SW480 (cell line): ENCODE data around the gene SETD4.
"Not testable (repeated sequence)": the region's sequence is repeated elsewhere in the genome, so short reads cannot be mapped to it uniquely, and the experiment has no call there.

ENCODE experiments used
- DNase-seq: peaks from one replicate; pipeline ENCODE4 v3.0.0-alpha.2; 2016; ENCODE audit warnings: low spot score

The SETD4 gene, protein sequence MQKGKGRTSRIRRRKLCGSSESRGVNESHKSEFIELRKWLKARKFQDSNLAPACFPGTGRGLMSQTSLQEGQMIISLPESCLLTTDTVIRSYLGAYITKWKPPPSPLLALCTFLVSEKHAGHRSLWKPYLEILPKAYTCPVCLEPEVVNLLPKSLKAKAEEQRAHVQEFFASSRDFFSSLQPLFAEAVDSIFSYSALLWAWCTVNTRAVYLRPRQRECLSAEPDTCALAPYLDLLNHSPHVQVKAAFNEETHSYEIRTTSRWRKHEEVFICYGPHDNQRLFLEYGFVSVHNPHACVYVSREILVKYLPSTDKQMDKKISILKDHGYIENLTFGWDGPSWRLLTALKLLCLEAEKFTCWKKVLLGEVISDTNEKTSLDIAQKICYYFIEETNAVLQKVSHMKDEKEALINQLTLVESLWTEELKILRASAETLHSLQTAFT

DNA sequence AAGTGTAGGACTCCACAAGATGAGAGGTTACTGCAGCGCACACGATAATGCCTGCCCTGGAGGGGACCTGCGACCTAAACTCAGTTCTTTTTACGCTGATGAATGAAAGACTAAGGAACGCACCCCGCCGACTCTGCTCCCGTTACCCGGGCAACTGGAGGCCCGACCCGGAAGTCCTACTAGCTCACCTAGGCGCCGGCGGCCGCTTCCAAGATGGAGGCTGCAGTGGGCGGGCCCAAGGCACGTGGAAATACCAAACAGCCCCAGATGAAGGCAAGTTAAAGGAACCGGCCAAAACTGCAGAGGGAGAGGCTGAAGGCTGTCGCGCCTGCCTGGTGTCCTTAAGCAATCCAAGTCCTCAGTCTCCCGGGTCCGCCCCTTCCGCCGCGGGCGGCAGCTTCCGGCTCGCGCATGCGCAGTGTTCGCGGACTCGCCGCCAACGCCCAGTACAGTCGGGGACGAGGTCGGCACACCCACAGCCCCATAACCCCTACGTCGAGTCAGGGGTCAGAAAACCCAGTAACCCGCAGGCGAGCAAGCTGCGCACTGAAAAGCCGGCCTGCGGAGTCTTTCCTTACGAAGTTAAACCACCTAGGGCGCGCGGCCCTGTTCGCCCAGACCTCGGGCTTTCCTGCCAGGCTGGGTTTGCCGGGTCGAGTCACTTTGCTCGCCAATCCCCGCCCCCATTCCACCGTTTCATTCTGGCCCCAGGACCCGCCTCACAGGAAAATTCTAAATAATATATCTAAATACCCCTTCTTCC lies at the start of gene SETD4:
SETD4 (minus strand) TSS at position 368 of the 763 bp plus-strand sequence. CDS start 1,638 bp downstream, outside the sequence.
- peak; percentile 95 for DNase-seq

DNA sequence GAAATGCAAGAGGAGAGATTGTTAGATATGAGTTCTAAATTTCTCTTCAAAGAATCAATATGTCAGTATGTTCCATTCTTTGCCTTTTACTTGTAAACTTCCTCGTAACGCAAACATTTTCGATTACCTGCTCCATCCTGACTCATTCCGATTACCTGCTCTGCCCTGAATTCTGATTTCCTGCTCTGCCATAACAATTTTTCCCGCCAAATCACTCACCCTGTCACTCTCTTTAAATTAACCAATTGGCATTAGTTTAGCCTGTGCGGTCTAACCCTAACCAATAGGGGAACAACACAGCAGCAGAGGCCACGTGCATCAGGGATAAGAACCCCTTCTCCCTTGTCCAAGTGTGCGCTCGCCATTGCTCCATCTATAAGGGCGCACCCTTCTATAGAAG lies 49.5 kb upstream of the SETD4 start:
- no peak for DNase-seq

GRCh38 chr21:36105327-36105842 lies 45.1 kb upstream of the SETD4 start:
- no peak for DNase-seq

- DNase-seq: no peak
These were observed 44.3 kb upstream of the SETD4 start for GRCh38 chr21:36104317-36105300.

- no peak for DNase-seq
These were observed 43.1 kb upstream of the SETD4 start for GRCh38 chr21:36103434-36103833.

- DNase-seq: no peak
These were observed 40.8 kb upstream of the SETD4 start for GRCh38 chr21:36100971-36101641.

- DNase-seq: not testable (repeated sequence)
These were observed 39.4 kb upstream of the SETD4 start for GRCh38 chr21:36099695-36100211.

DNA sequence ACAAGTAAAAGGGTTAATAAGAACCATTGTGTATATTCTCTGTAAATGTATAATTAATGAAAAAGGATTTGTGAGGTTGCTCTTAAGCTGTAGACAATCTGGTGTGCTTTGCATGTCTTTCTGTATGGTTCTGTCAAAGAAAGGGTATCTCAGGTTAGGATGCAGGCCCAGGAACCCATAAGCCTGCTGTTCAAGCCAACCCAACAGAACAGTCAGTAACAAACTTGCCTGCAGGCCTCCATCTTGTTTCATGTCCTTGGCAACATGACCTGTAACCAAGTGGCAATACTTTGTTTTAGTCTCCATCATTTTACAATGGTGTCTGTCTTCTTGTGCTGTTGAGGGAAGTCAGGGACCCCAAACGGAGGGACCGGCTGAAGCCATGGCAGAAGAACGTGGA lies 38.7 kb upstream of the SETD4 start:
- DNase-seq: no peak

- DNase-seq: no peak
These were observed 37.8 kb upstream of the SETD4 start for GRCh38 chr21:36098182-36098532.

DNA sequence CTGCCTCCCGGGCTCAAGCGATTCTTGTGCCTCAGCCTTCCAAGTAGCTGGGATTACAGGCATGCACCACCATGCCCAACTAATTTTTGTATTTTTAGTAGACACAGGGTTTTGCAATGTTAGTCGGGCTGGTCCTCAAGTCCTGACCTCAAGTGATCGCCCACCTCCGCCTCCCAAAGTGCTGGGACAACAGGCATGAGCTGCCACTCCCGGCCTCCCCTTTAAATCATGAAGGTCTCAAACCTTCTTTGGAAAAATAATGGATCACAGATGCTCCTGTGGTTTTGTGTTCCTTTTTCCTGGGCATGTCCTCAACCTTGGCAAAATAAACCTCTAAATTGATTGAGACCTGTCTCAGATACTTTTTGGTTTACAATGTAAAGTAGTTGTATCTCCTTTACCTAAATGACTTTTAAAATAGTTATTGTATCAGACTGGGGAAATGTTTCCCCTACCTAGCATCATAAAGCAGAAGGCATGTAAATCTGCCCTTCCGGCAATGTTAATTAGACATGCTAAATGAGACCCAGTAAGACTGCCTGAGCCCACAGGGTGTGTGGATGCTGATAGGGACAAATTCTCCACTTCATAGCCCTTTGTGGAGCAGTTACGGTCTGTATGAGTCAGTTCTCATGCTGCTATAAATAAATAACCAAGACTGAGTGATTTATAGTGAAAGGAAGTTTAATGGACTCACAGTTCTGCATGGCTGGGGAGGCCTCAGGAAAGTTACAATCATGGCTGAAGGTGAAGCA lies 37.3 kb upstream of the SETD4 start:
- no peak for DNase-seq

DNA sequence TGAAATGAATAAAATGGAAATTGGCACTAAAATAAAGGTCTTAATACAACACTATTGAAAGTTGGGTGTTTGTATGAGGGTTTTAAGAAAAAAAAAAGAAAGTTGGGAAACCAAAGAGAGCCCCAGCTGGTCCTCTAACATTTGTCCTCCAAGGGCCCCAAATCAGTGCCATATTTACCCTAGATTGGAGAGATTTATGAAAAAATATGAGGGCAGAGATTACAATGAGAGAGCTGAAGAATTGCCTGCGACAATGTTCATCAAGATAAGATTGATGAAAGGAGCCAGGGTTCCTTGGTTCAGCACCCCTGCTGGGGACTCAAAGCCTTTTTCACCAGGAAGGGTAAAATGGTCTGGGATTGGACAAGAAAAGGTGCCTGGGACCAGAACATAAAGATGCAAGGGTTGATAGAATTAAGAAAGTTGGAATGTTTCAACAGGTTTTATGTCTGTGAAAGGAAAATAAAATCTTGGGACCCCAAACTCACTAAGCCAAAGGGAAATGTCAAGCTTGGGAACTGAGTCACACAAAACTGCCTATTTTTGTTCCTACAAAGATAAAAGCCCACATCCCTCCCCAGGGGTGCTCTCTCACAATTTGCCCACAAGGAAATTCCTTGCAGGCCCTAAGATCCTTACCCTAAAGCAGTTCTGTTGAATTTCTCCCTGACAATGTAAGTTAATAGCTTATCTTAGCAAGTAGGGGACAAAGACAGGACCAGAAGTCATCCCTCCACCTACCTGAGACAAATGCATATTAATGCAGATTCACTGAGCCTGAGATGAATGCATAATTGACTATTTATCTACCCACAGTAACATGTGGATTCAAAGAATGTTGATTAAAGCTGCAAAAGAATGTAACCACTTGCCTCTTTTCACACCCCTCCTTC lies 36.3 kb upstream of the SETD4 start:
- DNase-seq: no peak

GRCh38 chr21:36093512-36093911 lies 33.2 kb upstream of the SETD4 start:
- no peak for DNase-seq

DNA sequence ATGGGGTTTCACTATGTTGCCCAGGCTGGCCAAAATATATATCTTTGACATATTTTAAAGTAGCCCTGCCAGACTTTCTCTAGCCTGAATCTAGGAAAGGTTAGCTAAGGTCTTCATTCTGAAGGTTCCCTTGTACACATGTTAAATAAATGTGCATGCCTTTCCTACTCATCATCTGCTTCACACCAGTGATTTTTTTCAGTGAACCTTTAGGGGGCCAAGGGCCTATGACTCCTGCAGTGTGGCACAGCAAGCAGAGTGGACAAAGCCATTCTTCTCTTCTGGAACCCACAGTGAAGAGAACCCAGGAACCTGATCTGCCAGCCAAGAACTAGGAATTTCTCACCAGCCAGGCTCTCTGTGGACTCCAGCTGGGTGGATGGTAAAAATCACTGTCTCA lies 32.4 kb upstream of the SETD4 start:
- no peak for DNase-seq

DNA sequence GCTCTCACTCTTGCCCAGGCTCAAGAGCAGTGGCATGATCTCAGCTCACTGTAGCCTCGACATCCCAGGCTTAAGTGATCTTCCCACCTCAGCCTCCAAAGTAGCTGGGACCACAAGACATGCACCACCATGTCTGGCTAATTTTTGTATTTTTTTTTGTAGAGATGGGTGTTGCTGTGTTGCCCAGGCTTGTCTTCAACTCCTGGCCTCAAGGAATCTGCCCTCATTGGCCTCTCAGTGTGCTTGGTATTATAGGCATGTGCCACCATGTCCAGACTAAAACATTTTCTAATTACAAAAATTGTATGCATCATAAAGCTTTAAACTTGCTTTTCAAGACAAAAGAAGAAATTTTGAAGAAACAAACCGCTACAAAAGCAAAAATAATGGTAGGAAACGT lies 29.6 kb upstream of the SETD4 start:
- DNase-seq: no peak

DNA sequence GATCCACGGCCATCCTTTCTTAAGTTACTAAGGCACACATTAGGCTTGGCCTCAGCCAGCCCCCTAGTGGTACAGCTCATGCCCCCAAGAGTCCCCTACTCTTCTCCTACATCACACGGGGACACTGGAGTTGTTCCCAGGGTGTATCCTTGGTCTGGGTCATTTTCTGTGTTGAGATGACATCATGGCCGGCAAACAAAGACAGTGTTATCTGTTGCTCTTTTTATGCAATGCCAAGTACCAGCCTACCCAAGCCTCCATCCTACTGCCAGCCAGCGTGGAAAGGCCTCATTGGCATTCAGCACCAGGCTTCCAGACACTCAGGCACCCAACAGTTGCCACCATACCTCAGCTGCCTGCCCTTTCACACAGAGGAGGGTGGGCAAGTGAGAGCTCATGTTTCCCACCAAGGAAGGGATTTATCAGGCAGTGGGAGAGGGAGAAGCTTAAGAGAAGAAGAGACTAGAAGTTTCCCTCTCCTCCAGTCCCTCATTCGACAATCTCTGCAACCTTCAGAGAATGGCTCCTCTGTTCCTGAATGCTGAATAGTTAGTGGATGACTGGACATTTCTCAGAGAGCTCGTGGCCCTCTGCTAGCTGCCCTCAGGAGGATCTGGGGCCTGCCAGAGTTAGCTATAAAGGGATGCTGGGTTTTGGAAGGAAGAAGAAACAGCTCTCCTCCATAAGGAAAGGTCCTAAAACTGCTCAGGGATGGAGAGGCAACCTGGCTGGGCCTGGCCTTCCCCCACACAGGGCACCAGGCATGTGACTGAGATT lies 27.2 kb upstream of the SETD4 start:
- no peak for DNase-seq

GRCh38 chr21:36082237-36082664 lies 21.9 kb upstream of the SETD4 start:
- DNase-seq: no peak

GRCh38 chr21:36080386-36080785 lies 20.1 kb upstream of the SETD4 start:
- DNase-seq: no peak

GRCh38 chr21:36079671-36080070 lies 19.3 kb upstream of the SETD4 start:
- DNase-seq: no peak
